Pulmonary artery endothelial cell (primary cell): ENCODE data around the gene PNLIPRP2. TPM values are rescaled to one million over a fixed set of nuclear protein-coding genes. Genes with fewer than 3 reads are reported as not detected.

Experiments used
- DNase-seq: peaks from one replicate; pipeline ENCODE4 v3.0.0-alpha.2; 2011; ENCODE audit warnings: low read depth, low spot score
- total RNA-seq: library from RNA; depleted of rRNA; stranded (reverse); fragments of >200 nt; gene quantifications from 2 replicates; pipeline ENCODE4 v1.2.3, GENCODE V29; 2014

The PNLIPRP2 gene
- total RNA-seq, 1 donor from 2014 or later, result not detected

GRCh38 chr10:116679351-116679750, 58.6 kb downstream of the PNLIPRP2 start:
- no peak for DNase-seq

GRCh38 chr10:116683166-116683565, 62.4 kb downstream of the PNLIPRP2 start:
- no peak for DNase-seq

- no peak for DNase-seq
These were observed 63.1 kb downstream of the PNLIPRP2 start for GRCh38 chr10:116683821-116684220.

GRCh38 chr10:116684781-116685180, 64.0 kb downstream of the PNLIPRP2 start:
- no peak for DNase-seq

- no peak for DNase-seq
These were observed 65.1 kb downstream of the PNLIPRP2 start for GRCh38 chr10:116685807-116686206.

GRCh38 chr10:116686632-116687031, 65.9 kb downstream of the PNLIPRP2 start:
- DNase-seq, result no peak

- no peak for DNase-seq
These were observed 66.9 kb downstream of the PNLIPRP2 start for GRCh38 chr10:116687633-116688032.

GRCh38 chr10:116688241-116688711, 67.5 kb downstream of the PNLIPRP2 start:
- no peak for DNase-seq

- no peak for DNase-seq
These were observed 68.2 kb downstream of the PNLIPRP2 start for GRCh38 chr10:116688741-116689495.

- no peak for DNase-seq
These were observed 69.0 kb downstream of the PNLIPRP2 start for GRCh38 chr10:116689744-116690143.

- DNase-seq, result no peak
These were observed 69.9 kb downstream of the PNLIPRP2 start for GRCh38 chr10:116690356-116691322.

GRCh38 chr10:116691635-116692034, 70.9 kb downstream of the PNLIPRP2 start:
- DNase-seq, result no peak

GRCh38 chr10:116692225-116692624, 71.5 kb downstream of the PNLIPRP2 start:
- no peak for DNase-seq

GRCh38 chr10:116694243-116694926, 73.6 kb downstream of the PNLIPRP2 start:
- no peak for DNase-seq

Other genes with a start within 250 kb of the PNLIPRP2 start
- gene PNLIPRP3, start 193.1 kb upstream of the PNLIPRP2 start, total RNA-seq, result not detected in 2 replicates
- gene PNLIP, start 75.0 kb upstream of the PNLIPRP2 start, total RNA-seq, result not detected in 2 replicates
- gene PNLIPRP1, start 30.0 kb upstream of the PNLIPRP2 start, total RNA-seq, result not detected in 2 replicates
- 0.13 and 0.42 TPM in 2 replicates for gene HSPA12A, start 121.6 kb downstream of the PNLIPRP2 start, total RNA-seq
- gene ENO4, start 228.5 kb downstream of the PNLIPRP2 start, total RNA-seq, result under 0.01 and 0.07 TPM in 2 replicates